H9 (cell line): ENCODE data around the gene MTCL1. TPM values are rescaled to one million over a fixed set of nuclear protein-coding genes. Genes with fewer than 3 reads are reported as not detected.

ENCODE experiments used
- DNase-seq: peaks from one replicate; pipeline ENCODE4 v3.0.0-alpha.2; 2017
- H2AFZ ChIP-seq: one replicate; pipeline ENCODE4 v1.6.1; 2013; ENCODE audit warnings: mild to moderate bottlenecking, low read length, control low read depth, moderate library complexity
- H2AK5ac ChIP-seq: 2 replicates; pipeline ENCODE4 v1.6.1; 2013; ENCODE audit warnings: low read length, control low read depth, mixed read lengths; ENCODE audit not compliant: insufficient read length
- H2BK120ac ChIP-seq: one replicate; pipeline ENCODE4 v1.6.1; 2013; ENCODE audit warnings: low read depth, mild to moderate bottlenecking, low read length, control low read depth, inconsistent platforms; ENCODE audit not compliant: poor library complexity, severe bottlenecking
- H2BK12ac ChIP-seq: 2 replicates; pipeline ENCODE4 v1.6.1; 2013; ENCODE audit warnings: low read length, control low read depth, mixed read lengths, low read depth; ENCODE audit not compliant: insufficient read length
- H2BK15ac ChIP-seq: 2 replicates; pipeline ENCODE4 v1.6.1; 2013; ENCODE audit warnings: low read depth, low read length, control low read depth
- H2BK20ac ChIP-seq: one replicate; pipeline ENCODE4 v1.6.1; 2013; ENCODE audit warnings: low read depth, mild to moderate bottlenecking, low read length, control low read depth, inconsistent platforms; ENCODE audit not compliant: poor library complexity, severe bottlenecking
- H2BK5ac ChIP-seq: 2 replicates; pipeline ENCODE4 v1.6.1; 2013; ENCODE audit warnings: low read length, control low read depth, mixed read lengths; ENCODE audit not compliant: insufficient read length
- H3K14ac ChIP-seq: 2 replicates; pipeline ENCODE4 v1.6.1; 2013; ENCODE audit warnings: low read length, control low read depth; ENCODE audit not compliant: insufficient read depth
- H3K18ac ChIP-seq: 2 replicates; pipeline ENCODE4 v1.6.1; 2013; ENCODE audit warnings: low read depth, mild to moderate bottlenecking, mixed read lengths, low read length, control low read depth; ENCODE audit not compliant: insufficient read length
- H3K23ac ChIP-seq: 2 replicates; pipeline ENCODE4 v1.6.1; 2013; ENCODE audit warnings: low read length, control low read depth, mixed read lengths, low read depth; ENCODE audit not compliant: insufficient read length
- H3K23me2 ChIP-seq: 2 replicates; pipeline ENCODE4 v1.6.1; 2013; ENCODE audit warnings: low read depth, mild to moderate bottlenecking, mixed read lengths, low read length, control low read depth; ENCODE audit not compliant: insufficient read length, poor library complexity, severe bottlenecking
- H3K27ac ChIP-seq: 2 replicates; pipeline ENCODE4 v1.5.1; 2013; ENCODE audit warnings: low read length, control low read depth, mixed read lengths, low read depth; ENCODE audit not compliant: insufficient read length
- H3K27me3 ChIP-seq: 2 replicates; pipeline ENCODE4 v1.6.1; 2013; ENCODE audit warnings: low read length, control low read depth, inconsistent platforms; ENCODE audit not compliant: insufficient read depth
- H3K4ac ChIP-seq: 2 replicates; pipeline ENCODE4 v1.6.1; 2013; ENCODE audit warnings: low read depth, mild to moderate bottlenecking, control low read depth, inconsistent platforms, low read length, moderate library complexity
- H3K4me1 ChIP-seq: 2 replicates; pipeline ENCODE4 v1.6.1; 2013; ENCODE audit warnings: low read length, control low read depth, inconsistent platforms; ENCODE audit not compliant: insufficient read depth
- H3K4me2 ChIP-seq: 2 replicates; pipeline ENCODE4 v1.6.1; 2013; ENCODE audit warnings: low read length, control low read depth, mixed read lengths; ENCODE audit not compliant: insufficient read length, insufficient read depth
- H3K56ac ChIP-seq: 2 replicates; pipeline ENCODE4 v1.6.1; 2013; ENCODE audit warnings: low read depth, mild to moderate bottlenecking, mixed read lengths, low read length, control low read depth; ENCODE audit not compliant: insufficient read length
- H3K79me1 ChIP-seq: 2 replicates; pipeline ENCODE4 v1.6.1; 2013; ENCODE audit warnings: low read depth, mild to moderate bottlenecking, moderate library complexity, low read length, control low read depth, inconsistent platforms; ENCODE audit not compliant: insufficient read depth, poor library complexity, severe bottlenecking
- H3K79me2 ChIP-seq: 2 replicates; pipeline ENCODE4 v1.6.1; 2013; ENCODE audit warnings: low read length, control low read depth, inconsistent platforms; ENCODE audit not compliant: insufficient read depth
- H3K9ac ChIP-seq: 2 replicates; pipeline ENCODE4 v1.6.1; 2013; ENCODE audit warnings: low read length, control low read depth, mixed read lengths; ENCODE audit not compliant: insufficient read length; ENCODE audit errors: extremely low read depth
- H3K9me3 ChIP-seq: one replicate; pipeline ENCODE4 v1.6.1; 2013; ENCODE audit warnings: low read depth, low read length, inconsistent platforms; ENCODE audit not compliant: control insufficient read depth
- H3T11ph ChIP-seq: one replicate; pipeline ENCODE4 v1.6.1; 2013; ENCODE audit warnings: mild to moderate bottlenecking, low read length, control low read depth, inconsistent platforms
- H4K20me1 ChIP-seq: one replicate; pipeline ENCODE4 v1.6.1; 2013; ENCODE audit not compliant: control insufficient read depth, insufficient read length, insufficient read depth
- H4K5ac ChIP-seq: 2 replicates; pipeline ENCODE4 v1.6.1; 2013; ENCODE audit warnings: low read depth, mild to moderate bottlenecking, mixed read lengths, low read length, control low read depth; ENCODE audit not compliant: insufficient read length
- H4K8ac ChIP-seq: replicated peaks from 2 replicates; pipeline ENCODE4 v1.6.1; 2013; ENCODE audit warnings: low read length, control low read depth, mixed read lengths, low read depth; ENCODE audit not compliant: insufficient read length
- H4K91ac ChIP-seq: 2 replicates; pipeline ENCODE4 v1.6.1; 2013; ENCODE audit warnings: low read depth, mild to moderate bottlenecking, moderate library complexity, mixed read lengths, low read length, control low read depth; ENCODE audit not compliant: insufficient read length
- H3K27ac Mint-ChIP-seq, 3 experiments: 2 replicates in 2 of 3; 3 replicates in 1 of 3; pipeline ENCODE4 v1.8.0; 2020 to 2021; ENCODE audit warnings: mixed read lengths in 3 of 3, mild to moderate bottlenecking in 1 of 3, moderate library complexity in 1 of 3
- H3K27me3 Mint-ChIP-seq: 2 replicates; pipeline ENCODE4 v1.8.0; 2021; ENCODE audit warnings: low read depth, mild to moderate bottlenecking, moderate library complexity, mixed read lengths
- H3K36me3 Mint-ChIP-seq, 3 experiments: 2 replicates in 2 of 3; 3 replicates in 1 of 3; pipeline ENCODE4 v1.8.0; 2020 to 2021; ENCODE audit warnings: low read depth in 3 of 3, mixed read lengths in 3 of 3; ENCODE audit not compliant: insufficient read depth in 1 of 3
- H3K4me1 Mint-ChIP-seq, 2 experiments: 2 replicates each; pipeline ENCODE4 v1.8.0; 2020; ENCODE audit warnings: mixed read lengths in 2 of 2
- H3K4me3 Mint-ChIP-seq, 2 experiments: 2 replicates in 1 of 2; 3 replicates in 1 of 2; pipeline ENCODE4 v1.8.0; 2020 to 2021; ENCODE audit warnings: mild to moderate bottlenecking in 2 of 2, mixed read lengths in 2 of 2, moderate library complexity in 1 of 2
- H3K9me3 Mint-ChIP-seq, 2 experiments: 2 replicates in 1 of 2; 3 replicates in 1 of 2; pipeline ENCODE4 v1.8.0; 2020; ENCODE audit warnings: mild to moderate bottlenecking in 2 of 2, mixed read lengths in 2 of 2, moderate library complexity in 1 of 2
- WGBS: extraction: QIAGEN DNeasy Blood & Tissue Kit; methylation state at CpG from one replicate; pipeline ENCODE4 v1.1.7; 2013; ENCODE audit warnings: missing lambda C conversion rate, low lambda C conversion rate, mixed read lengths; ENCODE audit not compliant: insufficient read length; ENCODE audit errors: extremely low coverage; 5-methylcytosine and 5-hydroxymethylcytosine counted together
- total RNA-seq: library from RNA; stranded (reverse); gene quantifications from 2 replicates; pipeline ENCODE4 v1.2.1, GENCODE V29; 2021
- TF ChIP-seq, protein P1 (sequence below): fragments of 200-600 bp; sonication (generic); conservative IDR thresholded peaks from 3 replicates; pipeline ENCODE4 v1.8.0; 2021; ENCODE audit warnings: antibody characterized with exemption, mild to moderate bottlenecking

The MTCL1 gene
- total RNA-seq, 1 experiment from 2014 or later, result 50.7 TPM

GRCh38 chr18:8874872-8875271 is 169.5 kb downstream of the MTCL1 start:
- H3K9me3 Mint-ChIP-seq, result no peaks in the 10 kb centered on the region

More at GRCh38 chr18:8874872-8875271, 169.5 kb downstream of the MTCL1 start:
- no peak for DNase-seq
- Histone ChIP-seq H2BK5ac (no peak overlapping the region), H2BK12ac (no peak overlapping the region), H2BK15ac (no peak overlapping the region), H3K14ac (no peak overlapping the region), H3K79me2 (no peaks in the 10 kb centered on the region), H2AFZ (no peak overlapping the region), H3K9me3 (no peaks in the 10 kb centered on the region), H2BK120ac (no peak overlapping the region), H3K4ac (no peak overlapping the region), H3K56ac (no peak overlapping the region), H4K20me1 (no peaks in the 10 kb centered on the region), H3K9ac (no peak overlapping the region), H3K23ac (no peak overlapping the region), H4K8ac (no peak overlapping the region), H4K91ac (no peak overlapping the region), H3K18ac (no peak overlapping the region), H3K27me3 (no peaks in the 10 kb centered on the region), H3K27ac (no peak overlapping the region), H3K4me1 (no peaks in the 10 kb centered on the region), H2AK5ac (no peak overlapping the region), H3K4me2 (no peak overlapping the region), H3K23me2 (no peaks in the 10 kb centered on the region), H2BK20ac (no peak overlapping the region), H3K79me1 (no peaks in the 10 kb centered on the region), H4K5ac (no peak overlapping the region), H3T11ph (no peak overlapping the region)
- TF ChIP-seq, protein P1, sequence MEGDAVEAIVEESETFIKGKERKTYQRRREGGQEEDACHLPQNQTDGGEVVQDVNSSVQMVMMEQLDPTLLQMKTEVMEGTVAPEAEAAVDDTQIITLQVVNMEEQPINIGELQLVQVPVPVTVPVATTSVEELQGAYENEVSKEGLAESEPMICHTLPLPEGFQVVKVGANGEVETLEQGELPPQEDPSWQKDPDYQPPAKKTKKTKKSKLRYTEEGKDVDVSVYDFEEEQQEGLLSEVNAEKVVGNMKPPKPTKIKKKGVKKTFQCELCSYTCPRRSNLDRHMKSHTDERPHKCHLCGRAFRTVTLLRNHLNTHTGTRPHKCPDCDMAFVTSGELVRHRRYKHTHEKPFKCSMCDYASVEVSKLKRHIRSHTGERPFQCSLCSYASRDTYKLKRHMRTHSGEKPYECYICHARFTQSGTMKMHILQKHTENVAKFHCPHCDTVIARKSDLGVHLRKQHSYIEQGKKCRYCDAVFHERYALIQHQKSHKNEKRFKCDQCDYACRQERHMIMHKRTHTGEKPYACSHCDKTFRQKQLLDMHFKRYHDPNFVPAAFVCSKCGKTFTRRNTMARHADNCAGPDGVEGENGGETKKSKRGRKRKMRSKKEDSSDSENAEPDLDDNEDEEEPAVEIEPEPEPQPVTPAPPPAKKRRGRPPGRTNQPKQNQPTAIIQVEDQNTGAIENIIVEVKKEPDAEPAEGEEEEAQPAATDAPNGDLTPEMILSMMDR, result no peak
- no CpG with 5 or more reads among the region's 7 CpGs for WGBS
- Mint-ChIP-seq H3K36me3 (no peaks in the 10 kb centered on the region), H3K4me3 (no peak overlapping the region), H3K27me3 (no peaks in the 10 kb centered on the region), H3K4me1 (no peaks in the 10 kb centered on the region), H3K27ac (no peak overlapping the region)
